CD4-positive, alpha-beta T cell treated with Interleukin-1 beta for 1 hour (primary cell): ENCODE data around the gene PTTG1IP.
A peak's percentile ranks its signal among the peaks of the same experiment; 100 is the strongest.
"Not testable (repeated sequence)": the region's sequence is repeated elsewhere in the genome, so short reads cannot be mapped to it uniquely, and the experiment has no call there.

Source experiments
- DNase-seq, 2 donors: peaks; one replicate each; pipeline ENCODE4 v3.0.0-alpha.2; 2020 to 2022

PTTG1IP gene, protein sequence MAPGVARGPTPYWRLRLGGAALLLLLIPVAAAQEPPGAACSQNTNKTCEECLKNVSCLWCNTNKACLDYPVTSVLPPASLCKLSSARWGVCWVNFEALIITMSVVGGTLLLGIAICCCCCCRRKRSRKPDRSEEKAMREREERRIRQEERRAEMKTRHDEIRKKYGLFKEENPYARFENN

GRCh38 chr21:44873356-44874239, at the start of gene PTTG1IP:
Gene PTTG1IP (minus strand): TSS chr21:44873690. CDS start chr21:44873616, 74 bp downstream.
- peak; percentile 99 to 100 for DNase-seq

- DNase-seq, result no peak
These were observed 48.4 kb upstream of the PTTG1IP start for GRCh38 chr21:44921928-44922327.

GRCh38 chr21:44920694-44921604, 47.5 kb upstream of the PTTG1IP start, which contains the start of gene ITGB2:
Gene ITGB2 (minus strand): TSS chr21:44920899. CDS start chr21:44910782, 10,117 bp downstream.
- peak; percentile 67 to 72 for DNase-seq

- DNase-seq, result no peak
These were observed 46.6 kb upstream of the PTTG1IP start for GRCh38 chr21:44919913-44920693.

- DNase-seq, result no peak
These were observed 45.8 kb upstream of the PTTG1IP start for GRCh38 chr21:44919111-44919912.

GRCh38 chr21:44918581-44919033, 45.1 kb upstream of the PTTG1IP start:
- no peak for DNase-seq

- DNase-seq, result no peak
These were observed 44.6 kb upstream of the PTTG1IP start for GRCh38 chr21:44918107-44918470.

- DNase-seq, result no peak
These were observed 44.1 kb upstream of the PTTG1IP start for GRCh38 chr21:44917446-44918106.

GRCh38 chr21:44916965-44917364, 43.5 kb upstream of the PTTG1IP start:
- DNase-seq, result no peak

- peak; percentile 65 to 73 for DNase-seq
These were observed 40.8 kb upstream of the PTTG1IP start for GRCh38 chr21:44914176-44914874.

- no peak for DNase-seq
These were observed 40.1 kb upstream of the PTTG1IP start for GRCh38 chr21:44913425-44914175.

- not testable (repeated sequence) for DNase-seq
These were observed 39.3 kb upstream of the PTTG1IP start for GRCh38 chr21:44912506-44913412.

DNA sequence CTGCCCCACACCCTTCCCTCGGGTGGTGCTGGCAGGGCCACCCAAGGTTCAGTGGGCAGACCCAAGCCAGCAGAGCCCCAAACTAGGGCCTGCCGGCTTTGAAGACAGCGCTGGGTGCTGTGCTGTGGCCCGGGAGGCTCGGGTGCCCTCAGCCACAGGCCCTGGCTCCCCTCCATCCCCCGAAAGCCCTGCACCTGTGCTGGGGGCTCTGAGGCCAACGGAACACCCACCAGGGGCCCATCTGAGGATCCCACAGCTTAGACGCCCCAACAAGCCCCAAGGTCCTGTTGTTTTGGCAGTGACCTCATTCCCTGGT, 38.6 kb upstream of the PTTG1IP start:
- DNase-seq, result no peak

- peak; percentile 54 to 66 for DNase-seq
These were observed 38.1 kb upstream of the PTTG1IP start for GRCh38 chr21:44911384-44912157.

DNA sequence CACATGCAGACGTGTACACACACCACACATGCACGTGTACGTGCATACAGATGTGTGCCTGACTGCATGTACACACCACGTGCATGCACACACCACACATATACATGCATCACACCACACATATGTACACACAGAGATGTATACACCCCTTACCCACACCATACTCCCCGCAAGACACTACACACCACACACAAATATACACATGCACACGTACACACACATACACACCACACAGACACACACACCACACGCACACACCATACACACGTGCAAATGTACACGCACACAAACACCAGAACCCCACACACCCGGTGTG, 37.5 kb upstream of the PTTG1IP start:
- DNase-seq, result no peak

DNA sequence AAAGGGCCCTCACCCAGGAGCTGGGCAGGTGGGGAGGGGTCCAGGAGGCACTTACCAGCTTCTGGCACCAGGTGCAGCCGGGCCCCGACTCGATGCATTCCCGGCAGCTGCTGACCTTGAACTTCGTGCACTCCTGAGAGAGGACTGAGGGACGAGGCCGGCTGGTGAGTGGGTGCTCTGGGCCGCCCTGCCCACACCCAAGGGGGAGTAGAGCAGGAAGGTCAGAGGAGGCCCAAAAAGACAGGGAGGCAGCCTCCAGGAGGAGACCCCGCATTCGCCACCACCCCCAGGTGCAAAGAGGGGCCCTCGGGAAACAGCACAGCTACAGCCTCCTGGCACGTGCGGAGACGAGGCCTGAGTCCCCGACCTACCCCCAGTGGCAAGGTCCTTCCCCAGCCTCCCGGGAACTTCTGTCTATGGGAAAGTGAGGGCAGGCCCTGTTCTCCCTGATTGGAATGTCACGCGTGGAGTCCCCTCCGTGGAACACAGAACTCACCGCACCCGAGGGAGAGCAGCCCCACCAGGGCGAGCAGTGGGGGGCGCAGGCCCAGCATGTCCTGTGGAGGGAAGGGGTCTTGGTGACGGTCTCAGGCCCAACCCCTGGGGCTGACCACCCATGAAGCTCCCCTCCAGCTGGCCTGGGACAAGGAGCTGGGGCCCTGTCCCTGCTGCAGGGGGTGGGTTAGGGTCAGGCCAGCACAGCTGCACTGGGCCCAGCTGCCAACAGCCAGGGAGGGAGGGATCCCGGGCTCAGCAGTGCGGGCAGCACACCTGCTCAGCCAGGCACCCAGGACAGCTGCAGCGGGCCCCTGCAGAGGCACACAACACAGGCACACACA, 37.0 kb upstream of the PTTG1IP start:
- no peak for DNase-seq

- no peak for DNase-seq
These were observed 36.2 kb upstream of the PTTG1IP start for GRCh38 chr21:44909719-44910118.
